Measurements from ENCODE around the gene KBTBD7. TPM values are rescaled to one million over a fixed set of nuclear protein-coding genes. Genes with fewer than 3 reads are reported as not detected.

Gene KBTBD7
- total RNA-seq: 6.2 and 6.6 TPM in 2 replicates

GRCh38 chr13:41193919-41194824 is at the start of gene KBTBD7:
KBTBD7 (minus strand) TSS chr13:41194569; CDS start chr13:41194257, 312 bp downstream.

Other genes starting within 250 kb of the KBTBD7 start
- gene ELF1, start 175.3 kb downstream of the KBTBD7 start, total RNA-seq: 84.8 and 111 TPM in 2 replicates
- 11.3 and 12.3 TPM in 2 replicates for gene WBP4, start 133.1 kb downstream of the KBTBD7 start, total RNA-seq
- gene KBTBD6, start 61.8 kb downstream of the KBTBD7 start, total RNA-seq: 6.8 and 10.2 TPM in 2 replicates
- 10.9 and 15.4 TPM in 2 replicates for gene MTRF1, start 69.0 kb upstream of the KBTBD7 start, total RNA-seq
- 5.5 and 10.2 TPM in 2 replicates for gene NAA16, start 116.7 kb upstream of the KBTBD7 start, total RNA-seq

All from nasal cavity respiratory epithelium epithelial cell of viscerocranial mucosa (primary cell).